MCF 10A (cell line): ENCODE results near the gene IFITM2. TPM values are rescaled to one million over a fixed set of nuclear protein-coding genes. Genes with fewer than 3 reads are reported as not detected.

Source experiments
- BruUV-seq: library from RNA; stranded (reverse); fragments of 400-500 nt; replicated peaks from 2 replicates; lab custom pipeline; 2021; lab: Mats Ljungman, UMichigan
- CTCF ChIA-PET: fragments of 300-600 bp; sonication (Branson Sonifier 250); formaldehyde crosslinking; extraction: SDS; loops from one replicate; lab custom pipeline; 2021; ENCODE audit warnings: antibody characterized with exemption, inconsistent platforms; lab: Yijun Ruan, JAX
- POLR2A ChIA-PET: fragments of 300-600, 350-650 bp; sonication (Branson Sonifier 250); formaldehyde crosslinking; extraction: SDS; loops from one replicate; lab custom pipeline; 2020; ENCODE audit warnings: antibody characterized with exemption, inconsistent platforms; lab: Yijun Ruan, JAX
- DNase-seq: peaks from one replicate; pipeline ENCODE4 v3.0.0-alpha.2; 2018; ENCODE audit not compliant: unreplicated experiment
- H3K27ac Mint-ChIP-seq: one replicate; pipeline ENCODE4 v1.8.0; 2022; ENCODE audit warnings: mild to moderate bottlenecking, low read depth, mixed read lengths; ENCODE audit not compliant: unreplicated experiment
- H3K27me3 Mint-ChIP-seq: one replicate; pipeline ENCODE4 v1.8.0; 2022; ENCODE audit warnings: mixed read lengths; ENCODE audit not compliant: insufficient read depth, unreplicated experiment
- H3K36me3 Mint-ChIP-seq: one replicate; pipeline ENCODE4 v1.8.0; 2022; ENCODE audit warnings: mild to moderate bottlenecking, moderate library complexity, mixed read lengths; ENCODE audit not compliant: insufficient read depth, unreplicated experiment
- H3K4me1 Mint-ChIP-seq: one replicate; pipeline ENCODE4 v1.8.0; 2022; ENCODE audit warnings: mixed read lengths; ENCODE audit not compliant: insufficient read depth, unreplicated experiment
- H3K4me3 Mint-ChIP-seq: one replicate; pipeline ENCODE4 v1.8.0; 2022; ENCODE audit warnings: mild to moderate bottlenecking, moderate library complexity, mixed read lengths; ENCODE audit not compliant: unreplicated experiment
- H3K9me3 Mint-ChIP-seq: one replicate; pipeline ENCODE4 v1.8.0; 2022; ENCODE audit warnings: mixed read lengths; ENCODE audit not compliant: unreplicated experiment
- CTCF ChIP-seq: fragments of 200-600 bp; IDR thresholded peaks from one replicate; pipeline ENCODE4 v1.8.0; 2022; ENCODE audit warnings: antibody characterized with exemption, mild to moderate bottlenecking; ENCODE audit not compliant: unreplicated experiment
- intact Hi-C: fragments of 100-400 bp; cut with micrococcal nuclease; formaldehyde crosslinking; loops from 2 replicates; pipeline ENCODE4 v1.14.1; 2022
- total RNA-seq: library from RNA; stranded (reverse); gene quantifications from 2 replicates; pipeline ENCODE4 v1.2.3, GENCODE V29; 2022

IFITM2 gene
- total RNA-seq, 1 experiment from 2014 or later, result 314 TPM

GRCh38 chr11:297586-298405 is 9.8 kb upstream of the IFITM2 start:
- no peaks in the 10 kb centered on the region for H3K36me3 Mint-ChIP-seq
- ChIA-PET CTCF (no interaction called here), POLR2A (no interaction called here)
- no peak for DNase-seq
- no peaks in the 10 kb centered on the region for H3K9me3 Mint-ChIP-seq
- no peaks in the 10 kb centered on the region for H3K27me3 Mint-ChIP-seq
- H3K27ac Mint-ChIP-seq, result no peak overlapping the region
- intact Hi-C loops, result no loop called here
- no peak overlapping the region for H3K4me3 Mint-ChIP-seq
- no TSS peak for BruUV-seq
- no peak for TF ChIP-seq CTCF
- peaks cover 7% of the 10 kb centered on the region for H3K4me1 Mint-ChIP-seq

- POLR2A ChIA-PET, result interaction anchor here (1.0 kb wide), 1 partner anchor 83 kb away, joined by 3 read pairs; no protein-coding TSS in a partner anchor
- Mint-ChIP-seq H3K27me3 (no peaks in the 10 kb centered on the region), H3K9me3 (no peaks in the 10 kb centered on the region), H3K4me1 (peaks cover 7% of the 10 kb centered on the region), H3K36me3 (no peaks in the 10 kb centered on the region), H3K27ac (no peak overlapping the region), H3K4me3 (no peak overlapping the region)
- CTCF ChIA-PET, result interaction anchor here (0.6 kb wide), 2 partner anchors 9 to 904 kb away, joined by 3 to 4 read pairs; no protein-coding TSS in a partner anchor
- DNase-seq, result no peak
- intact Hi-C loops, result no loop called here
- no TSS peak for BruUV-seq
- TF ChIP-seq CTCF, result no peak
These were observed 9.1 kb upstream of the IFITM2 start for GRCh38 chr11:298406-299065.

- CTCF ChIA-PET, result interaction anchor here (0.6 kb wide), 1 partner anchor 10 kb away, joined by 3 read pairs; no protein-coding TSS in a partner anchor
These were observed 8.3 kb upstream of the IFITM2 start, which contains the start of gene IFITM5 for GRCh38 chr11:299081-299891. Gene IFITM5 (minus strand): TSS chr11:299526. CDS start chr11:299490, 36 bp downstream.

More at GRCh38 chr11:299081-299891, 8.3 kb upstream of the IFITM2 start, which contains the start of gene IFITM5:
- H3K4me3 Mint-ChIP-seq, result no peak within 1 kb of the TSS
- no peak for TF ChIP-seq CTCF
- H3K9me3 Mint-ChIP-seq, result no peaks in the 10 kb centered on the region
- H3K36me3 Mint-ChIP-seq, result no peaks in the 10 kb centered on the region
- intact Hi-C loops, result no loop called here
- H3K27me3 Mint-ChIP-seq, result no peaks in the 10 kb centered on the region
- BruUV-seq, result no TSS peak
- DNase-seq, result no peak
- H3K4me1 Mint-ChIP-seq, result peaks cover 7% of the 10 kb centered on the region
- POLR2A ChIA-PET, result interaction anchor here (1.0 kb wide), 1 partner anchor 84 kb away, joined by 3 read pairs; no protein-coding TSS in a partner anchor
- H3K27ac Mint-ChIP-seq, result no peak within 1 kb of the TSS
